Measurements from ENCODE around the gene TUBA3E.

DNA sequence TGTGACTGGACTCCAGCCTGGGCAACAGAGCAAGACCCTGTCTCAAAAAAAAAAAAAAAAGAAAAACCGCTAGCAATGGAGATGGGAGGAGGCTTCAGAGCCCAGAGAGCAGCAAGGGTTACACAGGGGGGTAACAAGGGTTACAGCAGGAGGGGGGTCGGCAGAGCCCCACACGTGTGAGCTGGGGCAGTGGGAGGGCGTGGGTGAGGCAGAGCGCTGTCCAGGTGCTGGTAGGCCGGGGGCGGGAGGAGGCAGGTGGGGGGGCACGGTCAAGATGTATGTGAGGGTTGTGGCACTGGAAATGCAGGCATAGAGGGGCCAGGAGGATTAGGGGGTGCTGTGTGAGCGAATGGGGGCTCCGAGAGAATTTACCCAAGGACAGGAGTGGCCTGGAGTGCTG lies 12.8 kb downstream of the TUBA3E start:
- no peak for TF ChIP-seq EZH2 (IDR thresholded peaks at IDR 0.05; ENCODE audit: insufficient read depth, poor library complexity, severe bottlenecking)
- TF ChIP-seq EZH2phosphoT487 (IDR thresholded peaks at IDR 0.05; ENCODE audit: insufficient read depth, low read depth), result no peak

Data from GM23248 (cell line).